ENCODE measurements around the gene ADAMTSL3. TPM values are rescaled to one million over a fixed set of nuclear protein-coding genes. Genes with fewer than 3 reads are reported as not detected.

ADAMTSL3 gene
- total and polyA plus RNA-seq, 4 donors: 0.85 to 58.2 (median 7.9) TPM

- Histone ChIP-seq H3K9me3 (ENCODE audit: control insufficient read depth in 4 of 4, insufficient read depth in 3 of 4, low read length in 3 of 4) (no peaks in the 10 kb centered on the region), H3K9ac (ENCODE audit: insufficient read depth in 1 of 2, low read length in 2 of 2) (no peak overlapping the region), H3K4me1 (ENCODE audit: control insufficient read depth in 5 of 5, insufficient read depth in 5 of 5, low read length in 5 of 5) (no peaks in the 10 kb centered on the region), H3K27ac (ENCODE audit: low read depth in 1 of 2, low read length in 1 of 2) (no peak overlapping the region), H3K4me3 (no peak overlapping the region), H3K36me3 (ENCODE audit: control insufficient read depth in 4 of 4, insufficient read depth in 4 of 4, low read length in 4 of 4) (no peaks in the 10 kb centered on the region), H3K27me3 (ENCODE audit: control insufficient read depth in 3 of 3, insufficient read depth in 3 of 3, low read length in 2 of 3) (no peaks in the 10 kb centered on the region)
- 85 to 89% methylated on average over 6 of the region's 6 CpGs for WGBS, 2 donors
- ATAC-seq (ENCODE audit: insufficient read depth, low FRiP score): no peak
- no peak for DNase-seq
- TF ChIP-seq CTCF (IDR thresholded peaks at IDR 0.05; ENCODE audit: control extremely low read depth, extremely low read depth): no peak
Observed at GRCh38 chr15:83999396-84000135, 345.6 kb downstream of the ADAMTSL3 start.

GRCh38 chr15:84001037-84001436 lies 347.1 kb downstream of the ADAMTSL3 start:
- Histone ChIP-seq H3K27ac (ENCODE audit: low read depth in 1 of 2, low read length in 1 of 2) (no peak overlapping the region), H3K27me3 (ENCODE audit: control insufficient read depth in 3 of 3, insufficient read depth in 3 of 3, low read length in 2 of 3) (no peaks in the 10 kb centered on the region), H3K9ac (ENCODE audit: insufficient read depth in 1 of 2, low read length in 2 of 2) (no peak overlapping the region), H3K36me3 (ENCODE audit: control insufficient read depth in 4 of 4, insufficient read depth in 4 of 4, low read length in 4 of 4) (no peaks in the 10 kb centered on the region), H3K9me3 (ENCODE audit: control insufficient read depth in 4 of 4, insufficient read depth in 3 of 4, low read length in 3 of 4) (no peaks in the 10 kb centered on the region), H3K4me1 (ENCODE audit: control insufficient read depth in 5 of 5, insufficient read depth in 5 of 5, low read length in 5 of 5) (no peaks in the 10 kb centered on the region), H3K4me3 (no peak overlapping the region)
- DNase-seq: no peak
- no peak for ATAC-seq (ENCODE audit: insufficient read depth, low FRiP score)
- no peak for TF ChIP-seq CTCF (IDR thresholded peaks at IDR 0.05; ENCODE audit: control extremely low read depth, extremely low read depth)
- WGBS, 2 donors: 88% methylated on average over 5 of the region's 5 CpGs

GRCh38 chr15:84001655-84002054 lies 347.7 kb downstream of the ADAMTSL3 start:
- no peaks in the 10 kb centered on the region for H3K27me3 ChIP-seq (ENCODE audit: control insufficient read depth in 3 of 3, insufficient read depth in 3 of 3, low read length in 2 of 3)
- H3K4me1 ChIP-seq (ENCODE audit: control insufficient read depth in 5 of 5, insufficient read depth in 5 of 5, low read length in 5 of 5): peaks cover 0 to 1% (median 0%) of the 10 kb centered on the region in 5 donors
- ATAC-seq (ENCODE audit: insufficient read depth, low FRiP score) (no peak), DNase-seq (no peak)
- no peak overlapping the region for H3K4me3 ChIP-seq
- no peak overlapping the region for H3K27ac ChIP-seq (ENCODE audit: low read depth in 1 of 2, low read length in 1 of 2)
- no peak for TF ChIP-seq CTCF (IDR thresholded peaks at IDR 0.05; ENCODE audit: control extremely low read depth, extremely low read depth)
- peaks cover 0 to under 1% (median 0%) of the 10 kb centered on the region in 4 donors for H3K9me3 ChIP-seq (ENCODE audit: control insufficient read depth in 4 of 4, insufficient read depth in 3 of 4, low read length in 3 of 4)
- no peak overlapping the region for H3K9ac ChIP-seq (ENCODE audit: insufficient read depth in 1 of 2, low read length in 2 of 2)
- no peaks in the 10 kb centered on the region for H3K36me3 ChIP-seq (ENCODE audit: control insufficient read depth in 4 of 4, insufficient read depth in 4 of 4, low read length in 4 of 4)

Measured in lung (tissue), 12 donors.